ENCODE measurements around the gene ANO8.
"Not testable (repeated sequence)": the region's sequence is repeated elsewhere in the genome, so short reads cannot be mapped to it uniquely, and the experiment has no call there.

Gene ANO8

GRCh38 chr19:17283504-17283996 lies 51.1 kb downstream of the ANO8 start:
- no peak for DNase-seq

GRCh38 chr19:17282488-17283125 lies 52.0 kb downstream of the ANO8 start:
- peak; percentile 92 for DNase-seq

GRCh38 chr19:17281391-17282304 lies 53.0 kb downstream of the ANO8 start, which contains the start of gene ANKLE1:
Gene ANKLE1 (plus strand): TSS chr19:17281901. CDS start chr19:17281921, 20 bp downstream.
- DNase-seq = peak; percentile 86

GRCh38 chr19:17279436-17279835 lies 55.2 kb downstream of the ANO8 start:
- no peak for DNase-seq

DNA sequence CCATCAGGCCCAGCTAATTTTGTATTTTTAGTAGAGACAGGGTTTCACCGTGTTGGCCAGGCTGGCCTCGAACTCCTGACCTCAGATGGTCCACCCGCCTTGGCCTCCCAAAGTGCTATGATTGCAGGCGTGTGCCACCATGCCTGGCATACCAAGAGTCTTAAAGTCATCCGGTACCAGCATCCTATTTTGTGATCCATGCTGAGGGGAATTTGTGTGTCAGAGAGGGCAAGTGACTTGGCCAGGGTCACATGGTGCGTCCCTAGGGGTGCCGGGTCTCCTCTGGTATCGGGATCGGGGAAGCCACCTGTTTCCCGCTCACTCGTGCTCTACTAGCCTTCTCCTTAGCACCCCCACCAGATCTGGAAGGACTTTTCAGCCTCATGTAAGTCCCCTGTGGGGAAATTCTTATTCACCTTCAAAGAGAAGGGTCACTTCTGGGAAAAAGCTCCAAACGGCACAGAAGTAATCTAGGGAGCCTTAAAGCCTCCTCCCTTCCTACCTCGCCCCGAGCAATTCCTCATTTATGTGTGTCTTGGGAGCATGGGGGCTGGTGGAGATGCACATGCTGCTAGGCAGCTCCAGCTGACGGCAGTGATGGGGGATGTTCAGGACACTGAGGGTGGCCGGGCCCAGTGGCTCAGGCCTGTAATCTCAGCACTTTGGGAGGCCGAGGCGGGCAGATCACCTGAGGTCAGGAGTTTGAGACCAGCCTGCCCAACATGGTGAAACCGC lies 59.0 kb downstream of the ANO8 start:
- DNase-seq = no peak

- not testable (repeated sequence) for DNase-seq
Measured at GRCh38 chr19:17274892-17275291, 59.8 kb downstream of the ANO8 start.
